DMS53 (cell line): ENCODE results near the gene VEZT.
A peak's percentile ranks its signal among the peaks of the same experiment; 100 is the strongest.
"Not testable (repeated sequence)": the region's sequence is repeated elsewhere in the genome, so short reads cannot be mapped to it uniquely, and the experiment has no call there.

Experiments
- DNase-seq: peaks from one replicate; lab custom pipeline; 2025; lab: John Stamatoyannopoulos, UW

VEZT gene

DNA sequence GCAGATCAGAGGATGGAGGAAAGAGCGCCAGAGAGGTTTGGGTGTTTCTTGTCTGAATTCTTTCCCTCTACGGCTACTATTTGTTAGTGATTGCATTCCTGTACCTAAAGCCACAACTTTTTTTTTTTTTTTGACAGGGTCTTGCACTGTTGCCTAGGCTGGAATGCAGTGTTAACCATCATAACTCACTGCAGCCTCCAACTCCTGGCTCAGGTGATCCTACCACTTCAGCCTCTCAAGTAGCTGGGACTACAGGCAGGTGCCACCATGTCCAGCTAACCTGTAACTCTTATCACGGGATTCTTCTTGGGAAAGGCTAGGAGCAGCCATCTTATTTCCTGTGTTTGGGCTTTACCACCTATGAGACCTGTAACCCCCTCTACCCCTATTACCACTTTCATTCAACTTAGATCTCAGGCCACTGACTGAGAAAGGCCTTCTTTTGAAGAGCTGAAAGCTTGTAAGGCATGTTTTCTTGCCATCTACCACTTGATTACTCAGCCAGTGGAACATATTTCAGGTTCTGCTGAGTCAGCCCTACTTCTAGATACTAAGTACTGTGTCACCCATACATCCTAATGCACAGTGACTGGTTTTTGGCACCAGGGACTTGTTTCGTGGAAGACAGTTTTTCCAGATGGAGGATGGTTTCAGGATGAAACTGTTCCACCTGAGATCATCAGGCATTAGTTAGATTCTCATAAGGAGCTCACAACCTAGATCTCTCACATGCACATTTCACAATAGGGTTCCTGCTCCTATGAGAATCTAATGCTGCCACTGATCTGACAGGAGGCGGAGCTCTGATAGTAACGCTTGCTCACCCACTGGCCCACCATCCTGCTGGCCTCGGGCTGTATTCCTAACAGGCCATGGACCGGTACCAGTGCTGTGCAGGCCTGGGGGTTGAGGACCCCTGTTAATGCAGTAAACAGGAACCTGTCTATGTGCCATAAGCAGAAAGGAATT lies 6.9 kb downstream of the VEZT start:
- DNase-seq: peak; percentile 51

DNA sequence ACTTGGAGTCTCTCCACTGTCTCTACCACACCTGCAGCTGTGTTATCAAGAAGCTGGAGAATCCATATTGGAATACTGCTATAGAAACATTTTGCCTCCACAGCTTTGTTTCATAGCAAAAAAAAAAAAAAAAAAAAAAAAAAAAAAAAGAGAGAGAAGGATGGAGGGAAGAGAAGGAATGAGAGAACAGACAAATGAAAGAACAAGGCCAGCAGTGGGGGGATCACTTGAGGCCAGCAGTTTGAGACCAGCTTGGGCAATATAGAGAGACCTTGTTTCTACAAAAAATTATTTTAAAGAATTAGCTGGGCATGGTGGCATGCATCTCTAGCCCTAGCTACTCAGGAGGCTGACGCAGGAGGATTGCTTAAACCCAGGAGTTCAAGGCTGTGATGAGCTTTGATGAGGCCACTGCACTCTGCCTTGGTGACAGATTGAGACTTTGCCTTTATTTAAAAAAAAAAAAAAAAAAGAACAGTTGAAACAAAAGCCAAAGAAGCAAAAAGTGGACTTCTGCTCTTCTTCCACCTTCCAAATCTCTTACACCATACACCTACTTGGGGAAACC lies 8.1 kb downstream of the VEZT start:
- no peak for DNase-seq

DNA sequence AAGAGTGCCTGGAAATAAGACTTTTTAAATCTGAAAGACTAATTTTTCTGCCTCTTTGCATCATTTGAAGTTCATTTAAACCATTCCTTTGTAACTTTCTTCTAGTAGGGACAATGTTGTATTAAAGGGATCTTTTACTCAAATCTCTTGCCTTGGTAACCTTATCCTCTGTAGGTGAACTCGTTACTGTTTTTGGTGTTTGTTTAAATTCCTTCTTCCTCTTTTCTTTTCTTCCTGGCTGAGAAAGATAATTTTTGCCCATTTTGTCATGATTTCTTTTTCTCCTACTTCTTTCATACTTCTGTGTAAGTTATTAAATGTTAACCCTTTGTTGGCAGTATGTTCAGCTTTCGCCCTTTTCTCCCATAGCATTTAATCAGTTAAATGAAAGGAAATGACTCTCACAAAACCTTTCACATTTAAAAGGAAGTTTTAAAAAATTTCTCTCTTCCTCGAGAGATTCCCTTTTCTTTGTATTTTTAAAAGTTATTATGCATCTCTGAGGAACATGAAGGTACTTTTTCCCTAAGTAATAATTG lies 10.3 kb downstream of the VEZT start:
- no peak for DNase-seq

DNA sequence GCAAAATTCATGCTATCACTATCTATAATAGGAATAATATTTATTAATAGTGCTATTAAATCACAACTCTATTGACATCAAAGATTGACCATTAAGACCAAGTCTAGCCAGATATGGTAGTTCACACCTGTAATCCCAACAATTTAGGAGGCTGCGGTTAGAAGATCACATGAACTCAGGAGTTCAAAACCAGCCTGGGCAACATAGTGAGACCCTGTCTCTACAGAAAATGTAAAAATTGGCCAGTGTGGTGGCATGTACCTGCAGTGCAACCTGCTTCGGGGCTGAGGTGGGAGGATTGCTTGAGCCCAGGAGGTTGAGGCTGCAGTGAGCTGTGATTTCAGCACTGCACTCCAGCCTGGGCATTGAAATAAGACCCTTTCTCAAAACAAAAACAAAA lies 11.0 kb downstream of the VEZT start:
- no peak for DNase-seq

DNA sequence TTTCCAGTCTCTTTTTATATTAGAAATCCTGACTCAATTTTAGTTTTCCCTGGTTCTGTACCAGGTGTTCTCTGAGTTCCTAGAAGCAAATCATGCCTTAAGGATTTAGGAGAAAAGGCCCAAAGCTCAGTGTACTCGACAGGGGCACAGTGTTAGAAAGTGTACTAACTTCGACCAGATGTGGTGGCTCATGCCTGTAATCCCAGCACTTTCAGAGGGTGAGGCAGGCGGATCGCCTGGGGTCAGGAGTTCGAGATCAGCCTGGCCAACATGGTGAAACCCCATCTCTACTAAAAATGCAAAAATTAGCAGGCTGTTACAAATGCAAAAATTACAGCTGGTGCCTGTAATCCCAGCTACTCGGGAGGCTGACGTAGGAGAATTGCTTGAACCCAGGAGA lies 12.0 kb downstream of the VEZT start:
- DNase-seq: no peak

DNA sequence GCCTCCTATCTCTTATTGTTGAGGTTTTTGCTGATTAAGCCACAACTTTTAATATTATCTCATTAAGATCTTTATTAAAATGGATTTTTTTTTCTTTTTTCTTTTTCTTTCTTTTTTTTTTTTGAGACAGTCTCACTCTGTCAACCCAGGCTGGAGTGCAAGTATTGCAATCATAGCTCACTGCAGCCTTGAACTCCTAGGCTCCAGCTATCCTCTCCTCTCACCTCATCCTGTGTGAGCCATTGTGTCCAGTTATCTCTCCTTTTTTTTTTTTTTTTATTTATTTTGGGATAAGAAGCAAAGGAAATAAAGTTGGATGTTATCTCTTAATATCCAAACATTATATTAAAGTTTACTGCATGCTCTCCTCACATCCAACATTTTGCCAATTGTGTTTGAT lies 12.7 kb downstream of the VEZT start:
- DNase-seq: no peak

DNA sequence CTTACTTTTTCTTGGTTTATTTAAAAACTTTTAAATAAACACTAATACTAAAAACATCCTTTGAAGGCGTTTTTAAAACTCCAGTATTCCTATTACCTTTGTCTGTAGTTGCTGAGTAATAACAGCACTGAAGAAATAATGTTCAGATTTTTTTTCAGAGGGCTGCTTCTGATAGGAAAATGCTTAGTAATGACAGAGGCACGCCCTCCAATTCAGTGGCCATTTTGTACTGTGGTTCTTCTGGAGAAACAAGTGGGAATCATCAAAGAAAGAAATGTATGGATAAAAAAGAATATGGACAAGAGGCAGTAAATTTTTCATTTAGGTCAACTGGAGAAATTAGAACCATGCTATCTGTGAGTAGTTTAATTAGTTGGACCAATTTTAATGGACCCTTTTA lies 13.6 kb downstream of the VEZT start:
- DNase-seq: peak; percentile 29

DNA sequence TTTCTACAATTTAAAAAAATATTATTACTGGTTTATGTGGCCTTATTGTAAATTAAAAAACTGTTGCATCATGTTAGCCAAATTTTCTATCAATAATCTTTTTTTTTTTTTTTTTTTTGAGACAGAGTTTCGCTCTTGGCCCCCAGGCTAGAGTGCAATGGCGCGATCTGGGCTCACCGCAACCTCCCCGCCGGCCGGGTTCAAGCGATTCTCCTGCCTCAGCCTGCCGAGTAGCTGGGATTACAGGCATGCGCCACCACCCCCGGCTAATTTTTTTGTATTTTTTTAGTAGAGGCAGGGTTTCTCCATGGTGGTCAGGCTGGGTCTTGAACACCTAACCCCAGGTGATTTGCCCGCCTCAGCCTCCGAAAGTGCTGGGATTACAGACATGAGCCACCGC lies 16.6 kb downstream of the VEZT start:
- DNase-seq: not testable (repeated sequence)

DNA sequence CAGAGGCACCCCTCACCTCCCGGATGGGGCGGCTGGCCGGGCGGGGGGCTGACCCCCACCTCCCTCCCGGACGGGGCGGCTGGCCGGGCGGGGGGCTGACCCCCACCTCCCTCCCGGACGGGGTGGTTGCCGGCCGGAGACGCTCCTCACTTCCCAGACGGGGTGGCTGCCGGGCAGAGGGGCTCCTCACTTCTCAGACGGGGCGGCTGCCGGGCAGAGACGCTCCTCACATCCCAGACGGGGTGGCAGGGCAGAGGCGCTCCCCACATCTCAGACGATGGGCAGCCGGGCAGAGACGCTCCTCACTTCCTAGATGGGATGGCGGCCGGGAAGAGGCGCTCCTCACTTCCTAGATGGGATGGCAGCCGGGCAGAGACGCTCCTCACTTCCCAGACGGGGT lies 18.0 kb downstream of the VEZT start:
- not testable (repeated sequence) for DNase-seq

DNA sequence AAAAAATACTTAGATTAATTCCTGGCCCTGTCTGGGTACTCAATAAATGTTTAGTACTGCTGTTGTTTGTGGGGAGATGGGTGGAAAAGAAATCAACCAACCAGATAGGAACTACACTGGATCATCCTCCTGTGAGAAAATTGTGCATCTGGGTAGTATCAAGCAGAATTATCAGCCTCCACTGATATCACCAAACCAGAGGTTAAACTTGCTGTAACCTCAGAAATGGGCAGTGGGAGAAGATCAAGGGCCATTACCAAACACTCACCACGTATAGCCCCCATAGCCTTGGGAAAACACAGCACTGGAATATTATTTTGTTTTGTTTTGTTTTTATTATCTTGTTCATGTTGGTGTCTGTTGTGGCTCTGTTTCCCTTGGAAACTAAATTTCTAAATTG lies 19.7 kb downstream of the VEZT start:
- no peak for DNase-seq

DNA sequence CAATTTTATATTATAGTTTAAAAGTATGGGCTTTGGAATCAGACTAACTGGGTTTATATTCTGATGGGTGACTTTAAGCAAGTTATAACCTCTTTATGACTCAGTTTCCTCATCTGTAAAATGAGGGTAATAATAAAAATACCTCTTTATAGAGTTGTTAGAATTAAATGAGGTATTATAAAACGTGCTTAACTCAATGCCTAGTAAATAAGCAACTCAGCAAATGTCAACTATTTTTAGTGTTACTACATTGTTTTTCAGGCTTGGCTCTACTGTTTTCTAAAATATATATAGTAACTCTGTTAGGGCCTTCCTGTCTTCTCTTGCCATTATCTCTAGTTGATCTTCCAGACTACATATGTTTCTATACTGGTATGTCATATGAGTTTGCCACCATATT lies 20.5 kb downstream of the VEZT start:
- no peak for DNase-seq

DNA sequence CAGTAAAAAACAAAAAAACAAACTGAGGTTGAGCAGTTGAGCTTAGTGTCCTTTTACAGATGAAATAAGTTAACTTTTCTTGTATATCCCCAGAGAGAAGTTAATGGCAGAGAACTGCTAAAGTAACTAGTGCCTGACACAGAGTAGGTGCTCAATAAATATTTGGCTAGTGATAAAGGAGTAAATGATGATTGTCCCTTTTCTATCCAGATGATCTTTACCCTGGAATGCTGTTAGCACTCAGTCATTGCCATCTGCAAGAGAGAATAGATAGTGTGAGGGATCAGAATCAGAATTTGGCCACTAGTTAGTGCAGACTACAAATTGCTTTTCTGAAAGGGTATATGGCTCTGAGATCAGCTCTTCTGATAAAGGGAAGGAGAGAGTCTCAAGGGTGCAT lies 21.6 kb downstream of the VEZT start:
- no peak for DNase-seq

DNA sequence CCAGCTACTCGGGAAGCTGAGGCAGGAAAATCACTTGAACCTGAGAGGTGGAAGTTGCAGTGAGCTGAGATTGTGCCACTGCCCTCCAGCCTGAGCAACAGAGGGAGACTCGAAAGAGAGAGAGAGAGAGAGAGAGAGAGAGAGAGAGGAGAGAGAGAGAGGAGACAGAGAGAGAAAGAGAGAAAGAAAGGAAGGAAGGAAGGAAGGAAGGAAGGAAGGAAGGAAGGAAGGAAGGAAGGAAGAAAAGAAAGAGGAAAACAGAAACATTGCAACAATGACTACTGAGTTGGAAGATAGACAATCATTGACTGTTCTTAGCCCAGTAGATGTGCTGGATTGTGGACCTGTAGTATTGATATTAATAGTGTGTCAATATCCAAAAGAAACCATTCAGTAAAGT lies 22.2 kb downstream of the VEZT start:
- not testable (repeated sequence) for DNase-seq

DNA sequence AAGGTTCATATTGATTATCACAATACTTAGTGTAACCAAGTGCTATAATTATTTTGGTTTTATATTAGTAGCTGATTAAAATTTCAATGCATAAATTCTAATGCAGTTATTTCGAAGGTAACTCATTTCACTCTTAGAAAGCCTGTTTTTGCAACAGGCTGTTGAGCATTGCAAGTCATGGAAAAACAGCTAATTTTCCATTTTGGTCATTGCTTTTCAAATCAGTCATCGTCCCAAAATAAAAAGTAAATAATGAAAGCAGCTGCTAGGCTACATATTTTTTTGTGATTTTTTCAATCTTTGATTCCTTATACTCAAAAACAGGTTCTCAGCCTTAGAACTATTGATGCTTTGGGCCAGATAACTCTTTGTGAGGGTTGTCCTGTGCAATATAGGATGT lies 22.9 kb downstream of the VEZT start:
- DNase-seq: no peak

DNA sequence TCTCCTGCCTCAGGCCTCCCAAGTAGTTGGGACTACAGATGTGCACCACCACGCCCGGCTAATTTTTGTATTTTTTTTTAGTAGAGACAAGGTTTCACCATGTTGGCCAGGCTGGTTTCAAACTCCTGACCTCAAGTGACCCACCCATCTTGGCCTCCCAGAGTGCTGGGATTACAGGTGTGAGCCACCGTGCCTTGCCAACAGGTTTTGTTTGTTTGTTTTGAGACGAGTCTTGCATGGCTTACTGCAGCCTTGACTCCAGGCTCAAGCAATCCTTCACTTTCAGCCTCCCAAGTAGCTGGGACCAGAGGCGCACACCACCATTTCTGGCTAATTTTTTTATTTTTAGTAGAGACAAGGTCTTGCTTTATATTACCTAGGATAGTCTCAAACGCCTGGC lies 23.5 kb downstream of the VEZT start:
- peak; percentile 28 for DNase-seq

DNA sequence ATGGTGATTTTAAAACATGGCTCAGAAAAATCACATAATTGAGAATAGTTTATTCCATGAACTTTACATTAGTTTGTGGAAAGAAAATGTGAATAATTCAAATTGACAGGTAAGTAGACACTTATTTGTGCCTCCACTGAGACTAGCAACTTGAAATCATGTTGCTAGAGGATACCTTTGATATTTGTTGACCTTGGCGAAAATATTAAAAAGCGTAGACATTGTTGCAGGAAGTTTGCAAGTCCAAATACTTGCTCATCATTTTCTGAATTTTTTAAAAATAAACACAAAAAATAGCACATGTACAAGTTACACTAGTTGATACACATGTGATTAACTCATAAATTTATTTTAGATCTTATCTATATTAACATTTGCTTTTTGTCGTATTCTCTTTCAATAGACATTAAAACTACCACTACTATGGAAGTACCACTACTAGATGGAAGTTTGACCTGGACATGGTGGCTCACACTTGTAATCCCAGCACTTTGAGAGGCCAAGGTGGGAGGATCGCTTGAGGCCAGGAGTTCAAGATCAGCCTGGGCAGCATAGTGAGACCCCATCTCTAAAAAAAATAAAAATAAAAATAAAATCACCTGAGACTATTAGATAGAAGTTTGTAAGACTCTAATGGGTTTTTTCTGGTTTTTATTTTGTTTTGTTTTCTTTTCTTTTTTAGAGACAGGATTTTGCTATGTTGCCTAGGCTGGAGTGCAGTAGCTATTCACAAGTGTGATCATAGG lies 24.3 kb downstream of the VEZT start:
- no peak for DNase-seq

DNA sequence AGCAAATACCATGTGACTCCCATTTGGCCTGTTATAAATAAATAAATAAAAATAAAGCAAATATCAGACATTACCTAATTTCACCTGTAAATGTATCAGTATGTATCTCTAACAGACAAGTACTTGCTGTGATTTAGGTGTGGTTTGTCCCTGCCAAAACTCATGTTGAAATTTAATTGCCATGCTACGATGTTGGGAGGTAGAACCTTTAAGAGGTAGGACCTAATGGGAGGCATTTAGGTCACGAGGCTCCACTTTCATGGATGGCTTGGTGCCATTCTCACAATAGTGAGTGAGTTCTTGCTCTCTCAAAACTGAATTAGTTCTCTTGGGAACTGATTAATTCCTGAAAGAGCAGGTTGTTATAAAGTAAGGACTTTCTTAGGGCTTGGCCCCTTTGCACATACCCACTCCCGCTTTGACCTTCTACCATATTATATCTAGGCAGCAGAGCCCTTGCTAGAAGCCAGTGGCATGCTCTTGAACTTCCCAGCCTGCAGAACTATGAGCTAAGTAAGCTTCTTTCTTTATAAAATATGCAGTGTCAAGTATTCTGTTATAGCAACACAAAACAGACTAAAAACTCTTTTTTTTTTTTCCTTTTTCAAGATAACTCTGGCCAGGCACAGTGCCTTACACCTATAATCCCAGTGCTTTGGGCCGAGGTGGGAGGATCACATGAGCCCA lies 26.0 kb downstream of the VEZT start:
- DNase-seq: no peak

DNA sequence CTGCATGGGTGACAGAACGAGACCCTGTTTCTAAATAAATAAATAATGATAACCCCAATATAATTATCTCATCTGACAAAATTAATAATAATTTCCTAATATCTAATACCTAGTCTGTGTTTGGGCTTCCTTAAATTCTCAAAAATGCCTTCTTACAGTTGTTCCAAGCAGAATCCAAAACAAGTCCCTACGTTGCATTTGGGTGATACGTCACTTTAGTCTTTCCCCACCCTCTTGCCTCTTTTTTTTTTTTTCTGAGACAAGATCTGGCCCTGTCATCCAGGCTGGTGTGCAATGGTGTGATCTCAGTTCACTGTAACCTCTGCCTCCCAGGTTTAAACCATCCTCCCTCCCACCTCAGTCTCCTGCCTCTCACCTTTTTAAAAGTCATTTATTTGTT lies 26.7 kb downstream of the VEZT start:
- no peak for DNase-seq

DNA sequence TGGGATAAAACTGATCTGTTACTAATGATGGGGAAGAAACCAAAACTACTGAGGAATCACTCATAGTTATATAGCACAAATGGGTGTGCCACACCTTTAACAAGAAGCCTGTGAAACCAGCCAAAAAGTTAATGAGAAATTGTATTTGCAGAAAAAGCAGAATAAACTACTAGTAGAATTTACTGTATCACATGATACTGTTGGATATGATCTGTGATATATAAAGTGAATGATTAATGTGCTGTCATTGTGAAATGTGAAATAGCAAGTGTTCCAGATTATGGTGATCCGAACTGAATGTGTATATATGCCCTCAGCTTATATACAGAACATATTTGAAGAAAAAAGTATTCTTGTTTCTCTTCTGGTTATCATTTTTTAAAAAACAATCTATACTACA lies 30.5 kb downstream of the VEZT start:
- no peak for DNase-seq

DNA sequence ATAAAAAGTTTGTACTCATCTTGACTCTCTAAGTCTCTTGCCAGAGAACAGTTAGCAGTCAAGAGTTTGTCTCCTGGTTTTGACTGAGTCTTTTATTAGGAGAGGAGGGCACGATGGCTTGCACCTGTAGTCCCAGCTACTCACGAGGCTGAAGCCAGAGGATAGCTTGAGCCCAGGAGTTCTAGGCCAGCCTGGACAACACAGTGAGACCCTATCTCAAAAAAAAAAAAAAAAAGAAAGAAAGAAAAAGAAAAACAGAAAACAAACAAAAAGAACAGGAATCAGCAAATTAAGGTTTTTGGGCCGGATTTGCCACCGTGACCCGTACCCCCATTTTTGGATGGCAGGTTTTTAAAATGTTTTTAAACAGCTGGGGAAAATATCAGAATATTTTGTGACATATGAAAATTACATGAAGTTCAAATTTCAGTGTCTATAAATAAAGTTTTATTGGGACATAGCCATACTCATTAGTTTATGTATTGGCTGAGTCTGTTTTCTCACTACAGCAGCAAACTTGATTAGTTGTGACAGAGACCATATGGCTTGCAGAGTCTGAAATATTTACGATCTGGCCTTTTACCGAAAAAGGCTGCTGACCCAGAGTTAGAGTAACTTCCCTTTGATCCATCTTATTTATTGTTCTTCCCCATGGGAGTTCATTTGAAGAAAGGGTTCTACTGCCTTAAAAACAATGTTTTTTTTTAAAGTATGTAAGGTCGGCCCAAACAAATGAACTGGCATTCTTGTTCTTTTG lies 31.2 kb downstream of the VEZT start:
- DNase-seq: no peak

DNA sequence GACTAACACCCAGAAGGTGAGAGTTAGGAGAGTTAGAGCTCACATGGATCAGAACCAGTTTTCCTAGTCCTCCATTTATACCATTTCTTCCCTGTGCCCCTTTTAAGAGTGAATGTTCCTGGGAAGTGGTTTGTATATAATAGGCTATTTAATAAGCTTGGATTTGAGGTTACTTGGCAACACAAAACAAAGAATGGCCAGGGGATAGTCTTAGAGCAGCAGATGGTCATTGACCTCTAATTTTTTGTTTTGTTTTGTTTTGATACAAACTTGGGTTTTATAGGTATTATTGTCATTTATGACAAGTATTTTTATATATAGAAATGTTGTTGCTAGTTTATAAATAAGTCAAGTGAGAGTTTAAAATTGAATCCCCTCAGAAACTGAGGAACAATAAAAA lies 35.8 kb downstream of the VEZT start:
- DNase-seq: peak; percentile 20
